Right renal pelvis (tissue), 4 donors: ENCODE results near the gene PRDM16. TPM values are rescaled to one million over a fixed set of nuclear protein-coding genes. Genes with fewer than 3 reads are reported as not detected.

Experiments used
- DNase-seq, 4 donors: peaks; one replicate each; pipeline ENCODE4 v3.0.0-alpha.2; 2013; ENCODE audit warnings: low read depth in 4 of 4, low spot score in 3 of 4, missing footprints in 1 of 4
- polyA plus RNA-seq, 4 donors: library from polyadenylated mRNA; unstranded; fragments of 120-200 nt; gene quantifications; one replicate each; pipeline ENCODE4 v1.2.1, GENCODE V29; 2013; ENCODE audit not compliant: insufficient read length in 4 of 4

PRDM16 gene
- polyA plus RNA-seq, 4 donors = 6.0 to 8.1 (median 7.0) TPM

DNA sequence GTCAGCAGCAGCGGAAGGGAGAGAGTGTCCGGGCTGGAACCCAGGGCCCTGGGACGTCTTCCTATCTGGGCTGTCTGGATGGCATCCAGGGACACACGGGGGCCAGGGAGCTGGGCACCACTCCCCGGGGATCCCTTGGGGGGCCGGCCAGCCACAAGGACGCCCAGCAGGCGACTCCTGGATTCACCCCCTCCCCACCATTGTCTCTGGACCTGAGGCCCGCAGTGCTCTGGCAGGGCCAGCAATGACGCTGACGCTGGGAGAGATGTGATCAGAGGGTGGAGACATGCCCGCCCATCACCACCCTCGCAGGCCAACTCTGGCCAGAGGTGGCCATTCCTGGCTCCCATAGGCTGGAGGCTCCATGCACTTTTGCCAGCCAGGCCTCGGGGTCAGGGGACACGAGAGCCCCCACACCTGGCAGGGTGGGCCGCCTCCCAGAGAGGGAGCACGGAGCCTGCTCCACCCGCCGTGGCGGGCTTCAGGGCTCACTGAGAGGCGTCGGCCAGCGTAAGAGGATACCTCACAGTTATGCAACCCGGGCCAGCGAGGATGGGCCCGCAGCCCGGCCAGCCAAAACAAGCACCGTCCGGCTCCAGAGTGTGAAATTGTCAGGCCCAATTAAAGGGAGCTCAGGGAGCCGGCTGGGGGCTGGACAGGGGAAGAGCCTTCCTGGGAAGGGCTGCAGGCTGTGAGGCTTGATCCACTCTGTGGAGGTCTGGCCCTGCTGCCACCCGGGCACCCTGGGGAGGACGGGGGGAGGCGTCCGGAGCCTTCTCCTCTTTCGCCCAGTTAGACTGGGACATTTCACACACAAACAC is 37.4 kb upstream of the PRDM16 start:
- DNase-seq = no peak

DNA sequence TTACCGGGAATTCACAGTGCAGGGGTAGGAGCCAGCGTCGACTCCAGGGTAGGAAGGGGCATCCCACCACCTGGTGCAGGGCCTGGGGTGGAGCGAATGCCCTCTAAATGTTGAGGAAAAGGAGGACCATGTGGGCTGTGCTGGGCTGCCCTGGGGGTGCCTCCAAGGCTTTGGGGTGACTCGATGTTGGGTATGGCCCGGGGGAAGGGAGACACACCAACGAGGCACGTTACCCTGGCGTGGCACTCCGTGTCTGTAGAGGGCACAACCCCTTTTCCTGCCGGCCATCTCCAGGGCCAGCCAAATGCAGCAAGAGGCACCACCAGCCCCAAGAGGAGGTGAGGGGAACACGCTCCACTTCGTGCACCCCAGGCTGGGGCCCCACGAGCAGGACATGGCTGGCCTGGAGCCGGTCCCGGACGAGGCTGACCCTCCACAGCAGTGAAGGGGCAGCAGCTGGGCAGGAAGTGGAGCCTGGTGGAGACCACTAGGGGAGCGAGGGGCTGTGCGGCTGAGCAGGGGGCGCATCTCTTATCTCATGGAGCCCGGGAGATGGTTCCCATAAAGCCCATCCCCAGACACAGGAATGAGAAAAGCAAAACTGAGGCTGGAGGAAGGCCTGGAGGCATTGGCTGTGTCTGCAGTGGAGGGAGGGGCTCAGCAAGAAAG is 36.5 kb upstream of the PRDM16 start:
- DNase-seq = no peak

DNA sequence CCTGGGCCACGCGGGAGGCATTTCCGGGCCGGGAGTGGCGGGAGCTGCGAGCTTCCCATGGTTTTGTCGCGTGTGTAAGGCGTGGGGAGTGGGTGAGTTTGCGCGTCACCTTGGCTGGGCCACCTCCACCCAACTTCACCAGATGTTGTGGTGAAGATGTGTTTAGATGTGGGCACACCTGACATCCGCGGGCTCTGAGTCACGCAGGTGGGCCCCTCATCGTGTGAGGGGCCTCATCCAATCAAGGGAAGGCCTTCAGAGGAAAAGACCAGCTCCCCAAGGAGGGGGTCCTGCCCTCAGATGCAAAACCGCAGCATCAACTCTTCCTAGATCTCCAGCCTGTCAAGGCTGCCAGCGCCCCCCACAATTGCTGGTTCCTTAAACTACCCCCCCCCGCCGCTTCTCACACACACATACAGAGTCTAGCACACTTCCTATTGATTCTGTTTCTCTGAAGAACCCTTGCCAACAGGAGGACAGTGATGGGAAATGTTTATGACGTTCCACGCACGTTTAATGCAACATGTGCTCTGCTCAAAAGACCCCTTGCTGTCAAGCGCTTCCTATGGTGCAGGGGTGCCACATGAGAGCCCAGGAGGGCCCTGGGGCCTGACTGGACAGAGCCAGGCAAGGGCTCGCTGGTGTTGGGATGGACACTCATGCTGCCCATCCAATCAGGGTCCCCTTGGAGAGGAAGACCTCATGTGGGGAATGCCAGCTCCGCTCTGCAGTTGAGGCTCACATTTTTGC is 35.8 kb upstream of the PRDM16 start:
- no peak for DNase-seq

DNA sequence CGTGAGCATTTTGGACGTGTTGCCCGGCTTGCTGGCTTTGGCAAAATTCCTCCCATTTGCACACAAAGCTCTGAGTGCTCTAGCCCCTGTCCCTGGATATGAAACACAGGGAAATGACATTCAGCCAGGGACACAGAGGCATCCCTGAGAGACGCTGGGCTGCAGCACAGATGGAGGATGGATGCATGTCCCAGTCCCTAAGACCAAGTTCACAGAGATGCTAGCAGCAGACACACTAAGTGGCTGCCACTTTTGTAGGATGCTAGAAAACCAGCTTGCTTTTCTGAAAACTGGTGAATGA is 35.3 kb upstream of the PRDM16 start:
- DNase-seq = no peak

DNA sequence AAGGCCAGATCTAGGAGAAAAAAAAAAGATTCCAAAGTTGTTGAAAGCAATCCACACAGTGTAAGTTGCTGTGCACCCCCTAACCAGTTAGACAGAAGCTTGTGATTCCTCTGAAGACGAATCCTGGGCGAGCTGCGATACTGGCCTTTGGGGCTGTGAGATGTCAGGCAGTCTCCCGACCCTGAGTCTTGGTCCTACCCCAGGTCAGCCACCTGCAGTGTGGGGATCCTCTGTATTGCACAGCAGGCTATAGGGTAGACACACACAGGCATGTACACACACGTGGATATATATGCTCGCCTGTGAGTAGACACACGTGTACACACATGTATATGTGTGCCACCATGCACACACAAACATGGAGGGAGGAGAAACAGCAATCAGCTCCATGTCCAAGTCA is 34.8 kb upstream of the PRDM16 start:
- DNase-seq = no peak

DNA sequence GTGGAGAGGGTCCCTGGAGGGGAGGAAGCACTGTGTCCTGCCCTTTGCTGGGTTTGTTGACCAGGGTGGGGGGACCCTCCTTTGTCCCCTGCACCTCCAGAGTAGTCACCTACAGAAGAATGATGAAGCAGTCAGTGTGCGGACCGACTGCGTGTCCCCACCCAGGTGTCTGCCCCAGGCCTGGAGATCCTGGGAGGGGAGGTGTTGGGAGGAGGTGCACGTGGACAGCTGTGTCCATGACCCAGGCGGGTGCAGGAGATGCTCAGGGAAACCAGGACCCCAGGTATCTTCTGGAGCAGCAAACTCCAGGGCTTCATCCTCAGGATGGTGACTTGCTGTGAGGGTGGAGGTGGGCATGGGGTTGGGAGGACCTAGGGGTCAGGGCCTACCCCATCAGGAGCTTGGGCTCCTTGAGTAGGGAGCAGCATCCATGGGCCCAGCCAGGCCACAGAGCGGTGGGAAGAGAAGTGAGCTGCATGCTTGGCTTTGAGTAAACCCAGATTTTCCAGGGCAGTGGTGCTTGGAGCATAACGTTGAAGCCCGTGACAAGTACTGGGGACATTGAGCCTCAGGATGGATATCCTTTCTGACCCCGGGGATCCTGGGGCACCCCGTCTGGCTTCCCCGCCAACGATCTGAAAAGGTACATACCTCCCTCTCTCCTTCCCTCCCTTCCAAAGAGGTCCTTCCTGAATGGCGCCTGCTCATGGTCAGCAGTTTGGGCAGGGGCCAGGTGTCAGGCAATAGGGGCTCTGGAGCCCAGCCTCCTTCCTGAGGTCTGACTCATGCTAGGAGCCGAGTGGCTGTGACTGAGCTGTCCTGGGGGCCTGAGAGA is 34.1 kb upstream of the PRDM16 start:
- no peak for DNase-seq

DNA sequence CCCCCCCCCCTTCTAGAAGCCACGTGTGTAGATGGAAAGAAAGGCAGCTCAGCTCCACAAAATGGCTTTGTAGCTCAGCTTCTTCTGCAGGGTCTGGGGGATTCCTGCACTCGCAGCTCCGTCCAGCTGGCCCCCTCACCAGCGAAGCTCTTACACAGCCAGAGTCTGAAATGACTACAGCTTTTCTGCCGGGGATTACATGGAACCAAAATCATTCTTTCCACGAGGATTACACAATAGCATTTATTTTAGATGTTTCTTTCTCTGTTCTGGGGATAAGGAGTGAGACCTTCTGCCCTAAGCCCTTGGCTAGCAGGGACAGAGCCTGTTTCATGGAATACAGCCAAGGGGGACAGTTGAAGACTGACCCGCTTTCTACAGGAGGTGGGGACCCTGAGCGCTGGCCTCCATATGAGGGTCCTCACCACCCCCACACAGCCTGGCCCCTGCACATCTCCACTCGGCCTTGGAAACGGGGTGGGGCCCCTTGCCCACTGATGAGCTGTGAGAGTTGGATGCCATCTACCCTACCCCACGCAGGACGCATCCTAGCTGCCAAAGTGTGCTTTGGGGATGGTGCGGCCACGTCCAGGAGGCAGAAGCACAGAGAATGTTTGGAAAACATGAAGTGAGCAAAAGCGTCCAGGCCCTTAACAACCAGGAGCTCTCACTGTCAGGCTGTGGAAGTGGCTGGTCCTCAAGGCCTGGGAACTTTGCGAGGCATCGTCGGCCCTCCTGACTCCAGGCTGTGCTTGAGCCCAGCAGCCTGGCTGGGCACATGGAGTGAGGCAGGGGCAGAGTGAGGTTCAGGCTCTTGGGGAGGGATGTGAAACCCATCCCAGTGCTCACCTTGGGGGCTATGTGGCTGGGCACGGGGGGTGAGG is 33.2 kb upstream of the PRDM16 start:
- DNase-seq = no peak

DNA sequence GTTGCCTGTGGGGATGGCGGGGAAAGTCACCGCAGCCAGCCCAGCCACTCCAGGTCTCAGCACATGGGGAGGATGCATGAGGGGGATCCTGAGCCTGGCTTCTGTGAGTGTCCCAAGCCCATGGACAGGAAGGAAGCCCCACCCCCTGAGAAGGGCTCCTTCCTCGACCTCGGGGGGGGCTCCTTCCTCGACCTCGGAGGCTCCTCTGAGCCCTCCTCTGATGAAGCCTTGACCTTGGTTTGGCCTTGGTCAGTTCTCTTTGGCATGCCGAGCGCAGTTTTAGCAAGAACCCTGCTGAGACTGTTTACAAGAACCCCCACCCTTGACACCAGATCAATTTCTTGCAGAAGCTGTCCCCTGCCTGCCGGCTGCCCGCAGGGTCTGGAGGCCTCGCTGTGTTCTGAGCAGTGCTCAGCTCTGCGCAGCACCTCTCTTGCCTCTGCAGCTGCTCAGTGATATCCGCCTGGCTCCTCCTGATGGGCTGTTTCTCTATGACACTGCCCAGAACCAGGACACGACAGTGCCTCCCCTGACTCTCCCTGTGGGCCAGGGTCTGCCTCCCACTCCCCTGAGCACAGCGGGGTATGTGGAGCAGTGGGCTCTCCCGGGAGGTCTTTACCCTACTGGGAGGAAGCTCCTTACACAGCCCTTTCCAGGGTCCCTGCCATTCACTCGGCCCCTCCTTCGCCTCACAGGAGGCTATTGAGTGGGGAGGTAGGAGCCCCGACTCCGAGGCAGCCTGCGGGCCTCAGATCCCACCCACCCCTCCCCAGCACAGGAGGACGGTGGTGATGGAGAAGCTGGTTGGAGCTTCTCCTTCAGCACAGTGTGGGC is 32.3 kb upstream of the PRDM16 start:
- DNase-seq = no peak

DNA sequence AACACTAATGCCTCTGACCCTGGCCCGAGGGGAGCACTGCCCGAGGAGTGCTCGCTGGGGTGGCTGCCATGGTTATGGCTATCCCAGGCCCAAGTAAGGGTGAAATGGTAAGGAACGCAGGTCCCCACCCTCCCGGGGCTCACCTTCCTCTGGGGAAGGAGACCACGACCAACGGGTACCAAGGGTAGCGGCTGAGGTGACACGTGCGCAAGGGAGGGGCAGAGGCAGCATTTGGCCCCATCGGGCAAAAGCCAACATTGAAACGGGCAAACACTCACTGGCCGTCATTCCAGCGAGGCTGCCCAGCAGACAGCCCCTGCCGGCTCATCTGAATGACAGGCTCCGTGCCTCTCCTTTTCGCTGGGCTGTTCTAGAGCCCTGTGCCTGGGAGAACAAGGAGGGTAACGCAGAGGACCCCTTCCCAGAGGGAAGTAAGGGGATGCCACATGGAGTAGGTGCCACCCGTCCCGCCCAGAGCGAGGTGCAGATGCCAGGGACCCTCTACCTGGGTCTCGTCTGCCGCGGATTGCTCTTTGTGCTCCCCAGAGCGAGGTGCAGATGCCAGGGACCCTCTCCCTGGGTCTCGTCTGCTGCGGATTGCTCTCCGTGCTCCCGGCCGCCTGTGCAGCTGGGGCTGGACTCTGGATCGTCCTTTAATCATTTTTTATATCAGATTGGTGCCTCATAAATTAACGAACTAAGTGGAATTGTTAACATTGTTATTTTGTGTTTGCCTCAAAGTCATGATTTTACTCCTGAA is 31.5 kb upstream of the PRDM16 start:
- no peak for DNase-seq

DNA sequence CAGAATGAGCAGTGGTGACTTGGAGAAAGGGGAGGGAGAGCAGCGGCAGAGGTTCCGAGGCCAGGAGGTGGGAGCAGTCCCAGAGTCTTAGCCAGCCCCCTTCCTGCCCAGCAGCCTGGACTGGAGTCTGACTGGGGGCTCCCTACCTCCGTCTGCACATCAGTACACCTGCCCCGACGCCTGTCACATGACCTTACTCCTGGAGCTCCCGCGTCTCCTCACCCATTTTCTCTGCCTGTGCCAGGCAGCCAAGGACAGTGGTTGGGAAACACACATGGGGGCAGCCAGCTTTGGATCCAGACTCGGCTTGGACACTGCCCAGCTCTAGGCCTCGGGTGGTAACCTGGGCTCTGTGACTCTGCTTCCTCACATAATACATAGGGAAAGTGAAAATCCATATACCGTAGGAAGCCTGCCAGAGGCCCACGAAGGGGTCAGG is 30.9 kb upstream of the PRDM16 start:
- DNase-seq = no peak

DNA sequence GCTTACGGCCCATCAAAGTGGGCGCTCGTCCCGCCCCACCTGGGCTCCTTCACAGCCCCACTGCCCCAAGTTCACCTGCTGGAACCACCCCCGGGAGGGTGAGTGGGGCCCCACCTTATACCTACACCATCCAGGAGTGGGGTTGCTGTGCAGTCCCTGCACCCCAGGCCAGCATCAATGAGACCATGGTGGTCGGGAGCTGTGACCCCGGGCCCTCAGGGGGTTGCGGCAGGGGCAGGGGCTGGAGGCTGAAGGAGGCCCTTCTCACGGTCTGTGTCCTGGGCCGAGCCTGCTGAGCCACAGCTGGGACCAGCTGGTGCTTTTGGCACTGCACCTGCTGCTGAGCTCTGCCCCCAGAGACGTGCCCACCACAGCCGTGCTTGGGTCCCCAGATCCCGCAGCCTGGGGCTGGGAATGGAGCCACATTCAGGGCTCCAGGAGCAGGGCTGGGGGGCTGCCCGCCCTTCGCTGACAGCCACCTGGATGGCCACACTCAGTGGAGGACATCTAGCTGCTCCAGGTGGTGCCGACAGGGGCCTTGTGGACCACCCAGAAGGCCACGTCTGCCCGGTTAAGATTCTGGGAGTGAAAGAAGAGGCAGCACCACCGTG is 30.3 kb upstream of the PRDM16 start:
- no peak for DNase-seq

DNA sequence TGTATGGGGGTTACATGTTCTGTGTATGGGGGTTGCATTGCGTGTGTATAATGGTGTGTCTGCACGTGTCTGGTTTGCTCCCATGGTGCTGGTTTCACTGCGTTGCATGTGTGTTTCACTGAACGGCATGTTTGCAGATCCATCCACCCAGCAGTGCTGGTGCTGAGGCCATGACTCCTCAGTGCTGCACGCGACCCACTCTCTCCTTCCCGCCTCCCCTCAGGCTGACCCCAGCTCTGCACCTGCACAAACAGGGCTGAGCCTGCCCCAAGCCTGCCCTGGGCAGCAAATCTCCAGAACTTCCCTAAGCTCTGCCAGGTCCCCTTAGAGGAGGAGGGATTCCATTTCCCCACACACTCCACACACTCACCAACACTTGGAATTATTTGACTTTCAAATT is 29.0 kb upstream of the PRDM16 start:
- no peak for DNase-seq

DNA sequence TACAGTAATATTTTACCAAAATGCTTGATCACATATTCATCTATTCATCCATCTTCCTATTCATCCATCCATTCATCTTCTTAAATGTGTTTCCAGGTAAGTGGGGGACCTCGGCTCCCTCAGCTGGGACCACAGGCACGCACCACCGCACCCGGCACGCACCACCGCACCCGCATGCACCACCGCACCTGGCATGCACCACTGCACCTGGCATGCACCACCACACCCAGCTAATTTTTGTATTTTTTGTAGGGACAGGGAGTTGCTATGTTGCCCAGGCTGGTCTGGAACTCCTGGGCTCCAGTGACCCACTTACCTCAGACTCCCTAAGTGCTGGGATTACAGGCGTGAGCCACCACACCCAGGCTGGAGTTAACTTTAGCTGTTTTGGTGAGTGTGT is 26.5 kb upstream of the PRDM16 start:
- DNase-seq = no peak

DNA sequence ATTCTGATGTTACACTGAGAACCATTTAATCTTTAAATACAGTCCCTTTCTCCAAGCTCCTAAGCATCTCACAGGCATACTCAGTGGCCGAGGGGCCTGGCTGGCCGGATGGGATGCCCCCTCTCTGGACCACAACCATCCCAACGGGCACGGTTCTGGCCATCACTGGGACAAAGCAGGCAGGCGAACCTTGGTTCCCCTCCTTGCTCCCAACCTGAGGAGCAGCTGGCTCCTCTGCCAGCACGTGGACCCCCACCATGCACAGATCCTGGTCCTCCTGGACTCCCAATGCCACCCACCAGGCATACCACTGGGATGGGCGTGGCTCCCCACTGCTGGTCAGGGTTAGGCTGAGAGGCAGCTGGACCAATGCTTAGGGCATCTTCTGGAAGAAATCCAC is 19.8 kb upstream of the PRDM16 start:
- DNase-seq = no peak

DNA sequence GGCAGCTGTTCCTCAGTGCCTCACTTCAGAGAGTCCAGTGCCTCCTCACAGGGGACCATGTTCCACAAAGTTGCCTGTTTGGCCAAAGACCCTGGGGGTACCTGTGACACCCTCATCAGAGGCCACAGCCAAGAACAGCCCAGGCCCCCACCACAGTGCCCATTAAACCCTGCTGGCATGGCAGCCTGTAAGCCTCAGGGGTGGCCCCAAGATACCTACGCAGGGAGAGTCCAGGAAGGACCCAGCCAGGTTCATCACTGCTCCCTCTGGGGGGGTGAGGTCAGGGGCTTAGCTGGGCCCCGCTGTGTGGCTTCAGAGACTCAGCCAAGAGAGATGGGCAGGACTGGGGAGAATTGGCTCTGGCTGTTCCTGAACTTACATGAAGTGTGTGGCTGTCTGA is 19.1 kb upstream of the PRDM16 start:
- DNase-seq = no peak

DNA sequence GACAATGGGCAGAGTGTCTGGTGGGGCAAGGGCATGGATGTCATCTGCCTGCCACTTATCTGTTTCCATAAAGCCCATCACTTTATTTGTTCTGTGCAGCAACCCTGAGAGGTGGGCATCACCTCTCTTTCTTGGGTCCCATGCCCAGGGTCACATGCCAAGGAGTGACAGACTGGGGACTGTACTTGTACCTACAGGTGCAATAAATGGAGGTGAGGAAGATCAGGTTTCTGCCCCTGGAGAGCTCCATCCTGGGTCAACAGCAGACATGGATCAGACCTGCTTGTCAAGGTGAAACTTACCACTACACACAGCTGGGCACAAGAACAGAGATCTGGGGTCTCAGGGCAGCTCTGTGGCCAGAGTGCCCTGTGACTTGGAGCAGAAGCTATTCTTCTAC is 18.4 kb upstream of the PRDM16 start:
- no peak for DNase-seq

DNA sequence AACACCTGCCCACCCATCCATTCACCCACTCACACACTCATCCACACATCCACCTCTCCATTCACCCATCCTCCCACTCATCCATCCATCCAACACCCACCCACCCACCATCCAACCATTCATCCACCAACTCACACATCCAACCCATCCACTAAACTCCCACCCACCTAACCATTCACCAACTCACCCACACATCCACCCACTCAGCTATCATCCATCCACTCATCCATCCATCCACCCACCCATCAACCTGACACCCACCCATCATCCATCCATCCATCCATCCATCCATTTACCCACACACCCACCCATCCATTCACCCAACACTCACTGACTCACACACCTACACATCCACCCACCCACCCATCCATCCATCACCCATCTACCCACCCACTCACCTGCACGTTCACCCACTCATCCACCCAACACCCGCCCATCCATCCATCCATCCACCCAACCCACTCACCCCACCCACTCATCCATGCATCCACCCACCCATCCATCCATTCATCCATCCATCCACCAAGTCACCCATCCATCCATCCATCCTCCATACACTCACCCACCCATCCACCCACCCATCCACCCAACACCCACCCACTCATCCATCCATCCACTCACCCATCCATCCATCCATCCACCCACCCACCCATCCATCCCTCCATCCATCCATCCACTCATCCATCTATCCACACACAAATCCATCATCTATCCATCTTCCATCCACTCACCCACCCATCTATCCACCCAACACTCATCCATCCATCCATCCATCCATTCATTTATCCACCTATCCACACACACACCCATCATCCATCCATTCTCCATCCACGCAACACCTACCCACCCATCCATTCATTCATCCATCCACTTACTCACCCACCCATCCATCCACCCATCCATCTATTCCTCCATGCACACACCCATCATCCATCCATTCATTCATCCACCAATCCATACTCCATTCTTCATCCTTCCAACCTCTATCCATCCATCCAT is 17.4 kb upstream of the PRDM16 start:
- no peak for DNase-seq
